ENCODE measurements around the gene ZNF500.
"Not testable (repeated sequence)": the region's sequence is repeated elsewhere in the genome, so short reads cannot be mapped to it uniquely, and the experiment has no call there.

ZNF500 gene

GRCh38 chr16:4746991-4747574, 19.9 kb downstream of the ZNF500 start:
- in situ Hi-C loops (cut with MboI; ENCODE audit: low sequenced_read_pairs), result no loop called here

DNA sequence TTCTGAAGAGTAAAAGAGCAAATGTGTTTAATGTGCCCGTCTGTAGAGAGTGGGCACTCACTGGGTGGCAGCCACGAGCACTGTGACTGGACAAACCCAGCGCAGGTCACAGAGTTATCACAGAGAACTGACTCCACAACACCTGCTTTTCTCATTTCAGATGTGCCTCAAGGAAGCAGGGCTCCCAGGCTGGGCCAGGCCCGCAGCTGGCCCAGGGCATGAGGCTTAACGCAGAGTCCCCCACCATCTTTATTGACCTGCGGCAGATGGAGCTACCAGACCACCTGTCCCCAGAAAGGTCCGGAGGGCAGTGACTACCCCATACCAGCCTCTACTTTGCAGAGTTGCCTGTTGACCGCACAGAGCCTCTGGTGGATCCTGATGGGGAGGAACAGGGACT, 20.7 kb downstream of the ZNF500 start:
- in situ Hi-C loops (cut with MboI; ENCODE audit: low sequenced_read_pairs), result no loop called here

DNA sequence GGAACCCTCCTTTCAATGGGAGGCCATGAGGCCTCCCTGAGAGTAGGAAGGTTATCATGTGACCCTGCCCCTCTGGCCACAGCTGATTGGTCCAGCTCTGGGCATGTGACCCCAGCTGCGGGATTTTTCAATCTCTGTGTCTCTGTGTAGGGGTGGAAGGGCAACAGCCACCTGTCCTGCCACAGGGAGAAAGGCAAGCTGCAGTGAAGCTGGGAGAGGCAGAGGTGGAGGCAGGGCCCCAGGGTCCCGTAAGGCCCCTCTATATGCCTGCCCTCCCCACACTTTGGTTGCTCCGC, 21.7 kb downstream of the ZNF500 start:
- in situ Hi-C loops (cut with MboI; ENCODE audit: low sequenced_read_pairs), result no loop called here

GRCh38 chr16:4744555-4745273, 22.2 kb downstream of the ZNF500 start:
- in situ Hi-C loops (cut with MboI; ENCODE audit: low sequenced_read_pairs), result no loop called here

DNA sequence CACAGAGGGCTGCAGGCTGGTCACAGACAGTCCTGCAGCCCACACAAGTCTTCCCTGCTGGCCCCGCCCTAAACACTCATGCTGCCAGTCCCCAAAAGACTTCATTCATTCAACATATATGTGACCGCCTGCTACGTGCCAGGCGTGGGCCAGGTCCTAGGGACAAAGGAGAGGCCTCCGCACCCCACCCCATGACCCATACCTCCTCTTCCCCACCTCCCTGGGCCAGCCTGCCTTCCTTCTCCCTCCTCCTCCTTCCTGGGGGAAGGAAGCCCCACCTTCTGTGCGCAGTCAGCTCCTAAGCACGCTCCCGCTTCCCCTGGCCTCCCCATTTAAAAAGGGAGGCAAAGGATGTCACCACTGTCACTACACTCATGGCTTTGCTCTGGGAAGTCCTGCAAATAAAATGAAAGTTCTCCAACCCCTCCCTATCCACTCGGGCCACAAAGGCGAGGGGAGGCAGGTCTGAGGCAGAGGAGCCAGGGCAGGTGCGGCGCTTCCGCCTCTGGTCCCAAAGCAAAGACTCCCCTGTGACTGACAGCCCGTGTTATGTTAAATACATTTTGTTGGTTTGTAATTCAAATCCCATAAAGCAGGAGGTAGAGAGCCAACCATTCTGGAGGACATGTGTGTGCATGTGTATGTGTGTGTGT, 23.6 kb downstream of the ZNF500 start:
- in situ Hi-C loops (cut with MboI; ENCODE audit: low sequenced_read_pairs), result no loop called here

- in situ Hi-C loops (cut with MboI; ENCODE audit: low sequenced_read_pairs), result not testable (repeated sequence)
These were observed 28.6 kb downstream of the ZNF500 start for GRCh38 chr16:4738370-4738769.

- in situ Hi-C loops (cut with MboI; ENCODE audit: low sequenced_read_pairs), result no loop called here
These were observed 29.4 kb downstream of the ZNF500 start for GRCh38 chr16:4737545-4737944.

DNA sequence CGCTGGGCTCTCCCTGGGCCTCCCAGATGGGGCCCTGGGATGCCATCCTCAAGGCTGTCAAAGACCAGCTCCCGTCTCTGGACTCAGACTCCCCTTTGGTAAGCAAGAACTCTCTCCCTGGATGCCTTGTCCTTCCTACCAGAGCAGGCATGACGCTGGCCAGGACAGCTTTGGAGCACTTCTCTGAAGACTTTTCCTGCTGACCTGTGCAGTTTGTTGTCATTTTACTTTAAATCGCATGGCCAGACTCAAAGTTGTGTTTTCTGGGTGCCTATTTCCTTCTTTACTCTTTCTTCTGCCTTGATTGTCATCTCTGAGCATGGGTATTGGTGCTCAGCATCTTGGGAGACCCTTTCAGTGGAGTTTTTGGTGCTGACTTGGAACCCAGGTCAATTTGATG, 30.4 kb downstream of the ZNF500 start:
- in situ Hi-C loops (cut with MboI; ENCODE audit: low sequenced_read_pairs), result no loop called here

GRCh38 chr16:4734730-4735535, 32.0 kb downstream of the ZNF500 start:
- in situ Hi-C loops (cut with MboI; ENCODE audit: low sequenced_read_pairs), result no loop called here

GRCh38 chr16:4734063-4734729, 32.8 kb downstream of the ZNF500 start, which contains the start of the genes ANKS3 and DNAAF8:
Gene ANKS3 (minus strand): TSS chr16:4734271. CDS start chr16:4730149, 4,122 bp downstream.
Gene DNAAF8 (plus strand): TSS chr16:4734537. CDS start chr16:4736515, 1,978 bp downstream.
- in situ Hi-C loops (cut with MboI; ENCODE audit: low sequenced_read_pairs), result no loop called here

DNA sequence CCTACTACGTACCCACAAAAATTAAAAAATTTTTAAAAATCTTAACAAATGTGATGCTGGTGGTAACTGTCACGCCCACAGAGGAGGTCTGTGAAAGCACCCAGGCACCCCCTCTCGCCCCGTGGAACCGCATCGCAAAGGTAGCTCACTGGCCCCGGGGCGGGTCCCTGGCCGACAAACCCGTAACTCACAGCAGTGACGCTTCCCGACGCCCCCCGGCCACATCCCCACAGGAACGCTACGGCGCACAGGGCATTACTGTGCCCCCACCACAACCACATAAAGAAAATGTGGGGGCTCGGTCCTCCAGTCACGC, 33.3 kb downstream of the ZNF500 start:
- in situ Hi-C loops (cut with MboI; ENCODE audit: low sequenced_read_pairs), result no loop called here

DNA sequence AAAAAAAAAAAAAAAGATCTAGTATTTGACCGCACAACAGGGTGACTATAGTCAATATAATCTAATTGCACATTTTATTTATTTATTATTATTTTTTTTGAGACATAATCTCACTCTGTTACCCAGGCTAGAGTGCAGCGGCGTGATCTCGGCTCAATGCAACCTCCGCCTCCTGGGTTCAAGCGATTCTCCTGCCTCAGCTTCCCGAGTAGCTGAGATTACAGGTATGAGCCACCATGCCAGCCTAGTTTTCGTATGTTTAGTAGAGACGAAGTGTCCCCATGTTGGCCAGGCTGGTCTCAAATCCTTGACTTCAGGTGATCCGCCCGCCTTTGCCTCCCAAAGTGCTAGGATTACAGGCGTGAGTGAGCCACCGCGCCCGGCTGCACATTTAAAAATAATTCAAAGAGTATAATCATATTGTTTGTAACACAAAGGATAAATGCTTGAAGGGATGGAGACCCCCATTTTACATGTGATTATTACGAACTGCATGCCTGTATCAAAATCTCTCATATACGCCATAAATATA, 33.7 kb downstream of the ZNF500 start:
- in situ Hi-C loops (cut with MboI; ENCODE audit: low sequenced_read_pairs), result no loop called here

DNA sequence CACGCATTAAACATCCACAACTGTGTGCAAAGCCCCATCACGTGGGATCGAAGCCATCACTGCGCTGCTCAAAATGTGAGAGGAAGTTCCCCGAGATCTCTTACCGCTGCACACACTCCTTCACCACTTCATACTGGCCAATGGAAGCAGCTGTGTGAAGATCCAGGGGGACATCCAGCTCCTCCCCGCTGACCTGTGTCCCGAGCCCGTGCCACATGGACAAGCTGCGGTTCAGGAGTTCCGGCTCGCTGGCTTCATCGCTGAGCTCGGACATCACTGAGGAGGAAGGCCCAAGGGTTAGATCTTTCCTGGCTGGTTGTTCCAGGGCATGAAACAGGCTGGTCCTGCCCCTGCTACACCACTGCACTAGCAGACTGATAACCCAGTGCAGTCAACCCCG, 37.1 kb downstream of the ZNF500 start:
- in situ Hi-C loops (cut with MboI; ENCODE audit: low sequenced_read_pairs), result no loop called here

- in situ Hi-C loops (cut with MboI; ENCODE audit: low sequenced_read_pairs), result no loop called here
These were observed 38.3 kb downstream of the ZNF500 start for GRCh38 chr16:4728676-4729075.

GRCh38 chr16:4726616-4727015, 40.3 kb downstream of the ZNF500 start:
- in situ Hi-C loops (cut with MboI; ENCODE audit: low sequenced_read_pairs), result no loop called here

GRCh38 chr16:4724661-4725270, 42.2 kb downstream of the ZNF500 start:
- in situ Hi-C loops (cut with MboI; ENCODE audit: low sequenced_read_pairs), result no loop called here

DNA sequence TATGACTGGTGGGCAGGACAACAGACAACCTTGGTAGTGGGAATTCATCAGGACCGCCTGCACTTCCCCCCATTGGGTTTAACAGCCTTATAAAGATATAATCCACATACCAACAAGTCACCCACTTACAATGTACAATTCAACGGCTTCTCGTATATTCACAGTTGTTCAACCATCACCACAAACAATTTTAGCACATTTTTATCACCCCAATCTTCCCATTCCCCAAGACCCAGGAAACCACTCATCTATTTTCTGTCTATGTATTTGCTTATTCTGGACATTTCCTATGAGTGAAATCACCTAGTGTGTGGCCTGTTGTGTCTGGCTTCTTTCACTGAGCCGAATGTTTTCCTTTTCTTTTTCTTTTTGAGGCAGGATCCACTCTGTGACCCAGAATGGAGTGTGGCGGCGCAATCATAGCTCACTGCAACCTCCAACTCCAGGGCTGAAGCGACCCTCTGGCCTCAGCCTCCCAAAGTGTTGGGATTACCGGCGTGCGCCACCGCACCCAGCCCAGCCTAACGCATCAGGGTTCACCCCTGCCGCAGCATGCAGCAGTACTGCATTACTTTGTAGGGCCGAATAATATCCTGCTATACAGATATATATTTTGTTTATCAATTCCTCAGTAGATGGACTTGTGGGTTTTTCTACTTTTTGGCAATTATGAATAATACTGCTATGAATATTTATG, 43.7 kb downstream of the ZNF500 start:
- in situ Hi-C loops (cut with MboI; ENCODE audit: low sequenced_read_pairs), result no loop called here

GRCh38 chr16:4718466-4718865, 48.5 kb downstream of the ZNF500 start:
- in situ Hi-C loops (cut with MboI; ENCODE audit: low sequenced_read_pairs), result no loop called here

DNA sequence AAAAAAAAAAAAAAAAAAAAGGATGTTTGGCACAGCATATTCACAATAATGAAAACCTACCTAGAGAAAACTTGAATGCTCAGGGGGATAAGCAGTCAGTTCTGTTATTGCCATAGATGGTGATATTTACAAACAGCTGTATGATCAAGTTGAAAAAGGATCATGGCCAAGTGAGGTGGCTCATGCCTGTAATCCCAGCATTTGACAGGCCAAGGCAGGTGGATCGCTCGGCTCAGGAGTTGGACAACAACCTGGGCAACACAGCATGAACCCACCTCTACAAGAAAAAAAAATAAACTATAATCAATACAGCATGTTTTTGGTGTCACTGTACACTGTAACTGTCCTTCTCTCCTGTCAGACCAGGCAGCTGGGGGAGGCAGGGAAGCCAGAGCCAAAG, 52.0 kb downstream of the ZNF500 start:
- in situ Hi-C loops (cut with MboI; ENCODE audit: low sequenced_read_pairs), result no loop called here

All from HL-60/S4 treated with retinoic acid at 250 ng/mL for 4 days and 3 days (cell line).